ENCODE results near the gene PALLD. TPM values are rescaled to one million over a fixed set of nuclear protein-coding genes. Genes with fewer than 3 reads are reported as not detected.
"Not testable (repeated sequence)": the region's sequence is repeated elsewhere in the genome, so short reads cannot be mapped to it uniquely, and the experiment has no call there.

Gene PALLD
- total RNA-seq, 1 donor from 2014 or later, result 396 TPM

GRCh38 chr4:168507178-168507815 is 10.4 kb downstream of the PALLD start:
- Mint-ChIP-seq H3K27ac (ENCODE audit: unreplicated experiment) (no peak overlapping the region), H3K4me1 (ENCODE audit: unreplicated experiment) (peaks cover 1% of the 10 kb centered on the region), H3K9me3 (ENCODE audit: unreplicated experiment) (no peaks in the 10 kb centered on the region), H3K27me3 (ENCODE audit: unreplicated experiment) (no peaks in the 10 kb centered on the region), H3K4me3 (ENCODE audit: unreplicated experiment) (no peak overlapping the region), H3K36me3 (ENCODE audit: unreplicated experiment) (no peaks in the 10 kb centered on the region)
- TF ChIP-seq, protein P1, sequence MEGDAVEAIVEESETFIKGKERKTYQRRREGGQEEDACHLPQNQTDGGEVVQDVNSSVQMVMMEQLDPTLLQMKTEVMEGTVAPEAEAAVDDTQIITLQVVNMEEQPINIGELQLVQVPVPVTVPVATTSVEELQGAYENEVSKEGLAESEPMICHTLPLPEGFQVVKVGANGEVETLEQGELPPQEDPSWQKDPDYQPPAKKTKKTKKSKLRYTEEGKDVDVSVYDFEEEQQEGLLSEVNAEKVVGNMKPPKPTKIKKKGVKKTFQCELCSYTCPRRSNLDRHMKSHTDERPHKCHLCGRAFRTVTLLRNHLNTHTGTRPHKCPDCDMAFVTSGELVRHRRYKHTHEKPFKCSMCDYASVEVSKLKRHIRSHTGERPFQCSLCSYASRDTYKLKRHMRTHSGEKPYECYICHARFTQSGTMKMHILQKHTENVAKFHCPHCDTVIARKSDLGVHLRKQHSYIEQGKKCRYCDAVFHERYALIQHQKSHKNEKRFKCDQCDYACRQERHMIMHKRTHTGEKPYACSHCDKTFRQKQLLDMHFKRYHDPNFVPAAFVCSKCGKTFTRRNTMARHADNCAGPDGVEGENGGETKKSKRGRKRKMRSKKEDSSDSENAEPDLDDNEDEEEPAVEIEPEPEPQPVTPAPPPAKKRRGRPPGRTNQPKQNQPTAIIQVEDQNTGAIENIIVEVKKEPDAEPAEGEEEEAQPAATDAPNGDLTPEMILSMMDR (IDR thresholded peaks at IDR 0.05), result no peak
- DNase-seq (ENCODE audit: extremely low spot score, unreplicated experiment), result no peak

GRCh38 chr4:168508683-168509082 is 11.8 kb downstream of the PALLD start:
- no peaks in the 10 kb centered on the region for H3K4me1 Mint-ChIP-seq (ENCODE audit: unreplicated experiment)
- no peaks in the 10 kb centered on the region for H3K9me3 Mint-ChIP-seq (ENCODE audit: unreplicated experiment)
- no peak overlapping the region for H3K4me3 Mint-ChIP-seq (ENCODE audit: unreplicated experiment)
- no peak overlapping the region for H3K27ac Mint-ChIP-seq (ENCODE audit: unreplicated experiment)
- H3K36me3 Mint-ChIP-seq (ENCODE audit: unreplicated experiment), result no peaks in the 10 kb centered on the region
- TF ChIP-seq, protein P1 (IDR thresholded peaks at IDR 0.05), result no peak
- H3K27me3 Mint-ChIP-seq (ENCODE audit: unreplicated experiment), result no peaks in the 10 kb centered on the region
- no peak for DNase-seq (ENCODE audit: extremely low spot score, unreplicated experiment)

DNA sequence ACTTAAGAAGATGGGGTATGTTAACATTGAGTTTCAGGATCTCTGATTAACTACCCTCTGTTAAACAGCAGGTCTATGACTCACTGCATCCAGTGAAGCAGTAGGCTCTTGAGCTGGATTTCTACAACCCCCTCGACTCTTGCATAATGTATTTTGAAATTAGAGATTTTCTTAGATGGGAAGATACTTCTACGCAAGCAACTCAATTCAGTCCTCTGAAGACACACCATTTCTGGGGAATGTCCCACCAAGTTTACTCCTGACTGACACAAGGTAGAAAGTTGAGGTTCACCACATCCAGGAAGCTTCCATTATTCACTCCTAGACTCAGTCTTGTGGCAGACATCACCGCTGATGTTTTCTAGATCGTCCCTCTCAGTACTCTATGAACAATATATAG is 12.9 kb downstream of the PALLD start:
- no peak overlapping the region for H3K27ac Mint-ChIP-seq (ENCODE audit: unreplicated experiment)
- no peak for DNase-seq (ENCODE audit: extremely low spot score, unreplicated experiment)
- TF ChIP-seq, protein P1 (IDR thresholded peaks at IDR 0.05), result no peak
- no peaks in the 10 kb centered on the region for H3K9me3 Mint-ChIP-seq (ENCODE audit: unreplicated experiment)
- H3K36me3 Mint-ChIP-seq (ENCODE audit: unreplicated experiment), result no peaks in the 10 kb centered on the region
- H3K4me1 Mint-ChIP-seq (ENCODE audit: unreplicated experiment), result peaks cover 4% of the 10 kb centered on the region
- H3K27me3 Mint-ChIP-seq (ENCODE audit: unreplicated experiment), result no peaks in the 10 kb centered on the region
- H3K4me3 Mint-ChIP-seq (ENCODE audit: unreplicated experiment), result no peak overlapping the region

DNA sequence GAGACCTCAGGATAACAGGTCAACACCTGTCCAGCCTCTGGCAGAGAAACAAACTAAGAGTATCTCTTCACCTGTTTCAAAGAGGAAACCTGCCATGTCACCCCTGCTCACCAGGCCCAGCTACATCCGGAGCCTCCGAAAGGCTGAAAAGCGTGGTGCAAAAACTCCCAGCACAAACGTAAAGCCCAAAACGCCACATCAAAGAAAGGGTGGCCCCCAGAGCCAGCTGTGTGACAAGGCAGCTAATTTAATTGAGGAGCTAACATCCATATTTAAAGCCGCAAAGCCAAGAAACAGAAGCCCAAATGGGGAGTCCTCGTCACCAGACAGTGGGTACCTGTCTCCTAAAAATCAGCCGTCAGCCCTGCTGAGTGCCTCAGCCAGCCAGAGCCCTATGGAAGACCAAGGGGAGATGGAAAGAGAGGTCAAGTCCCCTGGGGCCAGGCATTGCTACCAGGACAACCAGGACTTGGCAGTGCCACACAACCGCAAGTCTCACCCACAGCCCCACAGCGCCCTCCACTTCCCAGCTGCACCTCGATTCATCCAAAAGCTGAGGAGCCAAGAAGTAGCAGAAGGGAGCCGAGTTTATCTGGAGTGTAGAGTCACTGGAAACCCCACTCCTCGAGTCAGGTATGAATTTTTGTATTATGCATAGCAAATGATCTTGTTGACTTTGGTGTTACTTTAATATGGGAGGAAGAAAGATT is 15.1 kb downstream of the PALLD start:
- no peaks in the 10 kb centered on the region for H3K27me3 Mint-ChIP-seq (ENCODE audit: unreplicated experiment)
- H3K4me1 Mint-ChIP-seq (ENCODE audit: unreplicated experiment), result peaks cover 11% of the 10 kb centered on the region
- H3K27ac Mint-ChIP-seq (ENCODE audit: unreplicated experiment), result no peak overlapping the region
- TF ChIP-seq, protein P1 (IDR thresholded peaks at IDR 0.05), result no peak
- H3K36me3 Mint-ChIP-seq (ENCODE audit: unreplicated experiment), result no peaks in the 10 kb centered on the region
- no peaks in the 10 kb centered on the region for H3K9me3 Mint-ChIP-seq (ENCODE audit: unreplicated experiment)
- DNase-seq (ENCODE audit: extremely low spot score, unreplicated experiment), result no peak
- H3K4me3 Mint-ChIP-seq (ENCODE audit: unreplicated experiment), result no peak overlapping the region

DNA sequence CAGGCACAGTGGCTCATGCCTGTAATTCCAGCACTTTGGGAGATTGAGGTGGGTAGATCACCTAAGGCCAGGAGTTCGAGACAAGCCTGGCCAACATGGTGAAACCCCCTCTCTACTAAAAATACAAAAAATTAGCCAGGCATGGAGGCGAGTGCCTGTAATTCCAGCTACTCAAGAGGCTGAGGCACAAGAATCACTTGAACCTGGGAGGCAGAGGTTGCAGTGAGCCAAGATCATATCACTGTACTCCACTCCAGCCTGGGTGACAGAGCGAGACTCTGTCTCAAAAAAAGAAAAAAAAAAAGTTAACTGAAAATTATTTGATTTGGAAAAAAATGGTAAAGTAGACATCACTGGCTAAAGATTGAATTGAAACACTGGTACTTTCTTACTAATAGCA is 17.0 kb downstream of the PALLD start:
- H3K4me1 Mint-ChIP-seq (ENCODE audit: unreplicated experiment), result peaks cover 11% of the 10 kb centered on the region
- H3K27ac Mint-ChIP-seq (ENCODE audit: unreplicated experiment); H3K4me3 Mint-ChIP-seq (ENCODE audit: unreplicated experiment); DNase-seq (ENCODE audit: extremely low spot score, unreplicated experiment); H3K9me3 Mint-ChIP-seq (ENCODE audit: unreplicated experiment); H3K27me3 Mint-ChIP-seq (ENCODE audit: unreplicated experiment); H3K36me3 Mint-ChIP-seq (ENCODE audit: unreplicated experiment): not testable (repeated sequence)

Measured in osteocyte (in vitro differentiated cells).